Measurements from ENCODE around the gene RBM27.
A peak's percentile ranks its signal among the peaks of the same experiment; 100 is the strongest.

RBM27 gene, protein sequence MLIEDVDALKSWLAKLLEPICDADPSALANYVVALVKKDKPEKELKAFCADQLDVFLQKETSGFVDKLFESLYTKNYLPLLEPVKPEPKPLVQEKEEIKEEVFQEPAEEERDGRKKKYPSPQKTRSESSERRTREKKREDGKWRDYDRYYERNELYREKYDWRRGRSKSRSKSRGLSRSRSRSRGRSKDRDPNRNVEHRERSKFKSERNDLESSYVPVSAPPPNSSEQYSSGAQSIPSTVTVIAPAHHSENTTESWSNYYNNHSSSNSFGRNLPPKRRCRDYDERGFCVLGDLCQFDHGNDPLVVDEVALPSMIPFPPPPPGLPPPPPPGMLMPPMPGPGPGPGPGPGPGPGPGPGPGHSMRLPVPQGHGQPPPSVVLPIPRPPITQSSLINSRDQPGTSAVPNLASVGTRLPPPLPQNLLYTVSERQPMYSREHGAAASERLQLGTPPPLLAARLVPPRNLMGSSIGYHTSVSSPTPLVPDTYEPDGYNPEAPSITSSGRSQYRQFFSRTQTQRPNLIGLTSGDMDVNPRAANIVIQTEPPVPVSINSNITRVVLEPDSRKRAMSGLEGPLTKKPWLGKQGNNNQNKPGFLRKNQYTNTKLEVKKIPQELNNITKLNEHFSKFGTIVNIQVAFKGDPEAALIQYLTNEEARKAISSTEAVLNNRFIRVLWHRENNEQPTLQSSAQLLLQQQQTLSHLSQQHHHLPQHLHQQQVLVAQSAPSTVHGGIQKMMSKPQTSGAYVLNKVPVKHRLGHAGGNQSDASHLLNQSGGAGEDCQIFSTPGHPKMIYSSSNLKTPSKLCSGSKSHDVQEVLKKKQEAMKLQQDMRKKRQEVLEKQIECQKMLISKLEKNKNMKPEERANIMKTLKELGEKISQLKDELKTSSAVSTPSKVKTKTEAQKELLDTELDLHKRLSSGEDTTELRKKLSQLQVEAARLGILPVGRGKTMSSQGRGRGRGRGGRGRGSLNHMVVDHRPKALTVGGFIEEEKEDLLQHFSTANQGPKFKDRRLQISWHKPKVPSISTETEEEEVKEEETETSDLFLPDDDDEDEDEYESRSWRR

DNA sequence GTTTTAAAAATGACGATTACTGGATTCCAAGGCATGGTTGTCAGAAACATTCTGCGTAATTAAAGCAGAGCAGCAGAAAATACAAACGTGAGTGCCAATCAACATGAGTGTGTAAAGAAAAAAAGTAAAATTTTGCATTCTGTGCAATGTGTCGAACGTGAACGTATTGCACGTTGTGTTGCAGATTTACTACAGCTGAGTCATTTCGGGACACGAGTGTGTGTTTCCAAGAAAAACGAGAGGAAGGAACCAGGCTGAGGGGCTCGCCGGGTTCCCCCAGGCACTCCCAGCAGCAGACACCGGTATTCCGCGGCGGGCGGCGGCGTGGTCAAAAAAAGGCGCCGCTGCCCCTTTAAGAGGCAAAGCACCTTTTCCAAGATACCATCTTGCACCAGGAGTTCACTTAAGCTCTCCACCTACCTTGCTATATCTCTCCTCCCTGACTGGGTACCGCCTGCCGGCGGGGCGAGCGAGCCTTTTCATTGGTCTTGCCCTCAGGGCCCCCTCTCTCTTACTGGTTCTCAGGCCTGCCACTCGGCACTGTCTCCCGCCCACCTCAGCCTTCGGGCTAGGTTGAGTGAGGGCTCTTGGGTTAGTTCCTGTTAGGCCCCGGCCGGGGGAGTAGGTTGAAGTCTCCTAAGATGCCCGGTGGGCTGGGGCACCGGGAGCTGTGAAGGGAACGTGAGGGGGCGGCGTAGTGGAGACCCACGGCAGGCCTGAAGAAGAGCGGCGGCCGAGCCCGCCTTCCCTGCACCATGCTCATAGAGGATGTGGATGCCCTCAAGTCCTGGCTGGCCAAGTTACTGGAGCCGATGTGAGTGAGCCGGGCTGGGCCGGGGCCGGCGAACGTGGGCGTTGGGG lies at the start of gene RBM27:
RBM27 (plus strand) TSS at position 595 of the 861 bp plus-strand sequence; CDS start at position 756, 161 bp downstream.
- peak within 1 kb of the TSS; percentile 88 for H3K4me3 ChIP-seq (ENCODE audit: low read length)
- H3K79me2 ChIP-seq (ENCODE audit: control insufficient read depth, low read length), result peaks cover 48% of the 10 kb centered on the region
- peaks cover 10% of the 10 kb centered on the region; the same call in 1 of the 2 replicates for H3F3A ChIP-seq (ENCODE audit: control insufficient read depth, insufficient read depth)
- no peaks in the 10 kb centered on the region for H3K9me2 ChIP-seq (replicated peaks; ENCODE audit: control insufficient read depth, low read length)
- peaks cover 3% of the 10 kb centered on the region for H4K20me1 ChIP-seq (ENCODE audit: control insufficient read depth, insufficient read depth, low read depth, low read length)
- no peaks in the 10 kb centered on the region for H3K9me3 ChIP-seq (ENCODE audit: control insufficient read depth, insufficient read depth, low read length)
- no peaks in the 10 kb centered on the region for H3K27me3 ChIP-seq (ENCODE audit: control insufficient read depth, low read length)
- H3K27ac ChIP-seq (ENCODE audit: low read depth, low read length), result peak within 1 kb of the TSS; percentile 52
- H3K36me3 ChIP-seq (ENCODE audit: control insufficient read depth, low read length), result no peaks in the 10 kb centered on the region; the same call in 1 of the 2 replicates
- H3K4me2 ChIP-seq (ENCODE audit: low read length), result peak within 1 kb of the TSS; percentile 82
- TF ChIP-seq EZH2phosphoT487 (IDR thresholded peaks at IDR 0.05; ENCODE audit: borderline replicate concordance, low read length), result no peak
- TF ChIP-seq, protein P1, sequence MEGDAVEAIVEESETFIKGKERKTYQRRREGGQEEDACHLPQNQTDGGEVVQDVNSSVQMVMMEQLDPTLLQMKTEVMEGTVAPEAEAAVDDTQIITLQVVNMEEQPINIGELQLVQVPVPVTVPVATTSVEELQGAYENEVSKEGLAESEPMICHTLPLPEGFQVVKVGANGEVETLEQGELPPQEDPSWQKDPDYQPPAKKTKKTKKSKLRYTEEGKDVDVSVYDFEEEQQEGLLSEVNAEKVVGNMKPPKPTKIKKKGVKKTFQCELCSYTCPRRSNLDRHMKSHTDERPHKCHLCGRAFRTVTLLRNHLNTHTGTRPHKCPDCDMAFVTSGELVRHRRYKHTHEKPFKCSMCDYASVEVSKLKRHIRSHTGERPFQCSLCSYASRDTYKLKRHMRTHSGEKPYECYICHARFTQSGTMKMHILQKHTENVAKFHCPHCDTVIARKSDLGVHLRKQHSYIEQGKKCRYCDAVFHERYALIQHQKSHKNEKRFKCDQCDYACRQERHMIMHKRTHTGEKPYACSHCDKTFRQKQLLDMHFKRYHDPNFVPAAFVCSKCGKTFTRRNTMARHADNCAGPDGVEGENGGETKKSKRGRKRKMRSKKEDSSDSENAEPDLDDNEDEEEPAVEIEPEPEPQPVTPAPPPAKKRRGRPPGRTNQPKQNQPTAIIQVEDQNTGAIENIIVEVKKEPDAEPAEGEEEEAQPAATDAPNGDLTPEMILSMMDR (IDR thresholded peaks at IDR 0.05; ENCODE audit: low read depth, low read length, poor library complexity, severe bottlenecking), result no peak
- H3K4me1 ChIP-seq (ENCODE audit: control insufficient read depth, low read length), result peaks cover 29% of the 10 kb centered on the region

DNA sequence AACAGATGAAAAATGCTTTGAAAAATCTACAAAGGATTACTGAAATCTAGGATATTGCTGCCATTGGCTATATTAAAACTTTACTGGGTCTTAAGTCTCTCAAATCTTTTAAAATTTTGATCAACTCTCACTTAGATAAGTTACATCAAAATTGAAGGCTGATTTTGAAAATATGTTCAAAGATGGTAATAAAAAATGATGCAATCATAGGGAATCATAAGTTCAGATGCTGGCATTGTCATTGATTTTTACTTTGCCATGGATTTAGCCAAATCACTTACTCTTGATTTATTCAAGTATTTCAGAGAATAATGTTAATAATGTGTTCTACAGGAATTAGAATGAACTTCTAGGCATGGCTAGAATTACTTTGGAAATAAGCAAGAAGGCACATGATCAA lies 45.1 kb upstream of the RBM27 start:
- H3K27me3 ChIP-seq (ENCODE audit: control insufficient read depth, low read length), result no peaks in the 10 kb centered on the region
- H3K4me3 ChIP-seq (ENCODE audit: low read length), result no peak overlapping the region
- H3K4me1 ChIP-seq (ENCODE audit: control insufficient read depth, low read length), result no peaks in the 10 kb centered on the region
- no peaks in the 10 kb centered on the region for H3K9me3 ChIP-seq (ENCODE audit: control insufficient read depth, insufficient read depth, low read length)
- H3K9me2 ChIP-seq (replicated peaks; ENCODE audit: control insufficient read depth, low read length), result no peaks in the 10 kb centered on the region
- no peak overlapping the region for H3K27ac ChIP-seq (ENCODE audit: low read depth, low read length)
- no peaks in the 10 kb centered on the region for H4K20me1 ChIP-seq (ENCODE audit: control insufficient read depth, insufficient read depth, low read depth, low read length)
- TF ChIP-seq, protein P1 (IDR thresholded peaks at IDR 0.05; ENCODE audit: low read depth, low read length, poor library complexity, severe bottlenecking), result no peak
- no peak for TF ChIP-seq EZH2phosphoT487 (IDR thresholded peaks at IDR 0.05; ENCODE audit: borderline replicate concordance, low read length)
- H3K36me3 ChIP-seq (ENCODE audit: control insufficient read depth, low read length), result peaks cover 87% of the 10 kb centered on the region
- H3K4me2 ChIP-seq (ENCODE audit: low read length), result no peak overlapping the region
- H3K79me2 ChIP-seq (ENCODE audit: control insufficient read depth, low read length), result peaks cover 6% of the 10 kb centered on the region; the same call in 1 of the 2 replicates
- no peaks in the 10 kb centered on the region; the same call in 1 of the 2 replicates for H3F3A ChIP-seq (ENCODE audit: control insufficient read depth, insufficient read depth)

DNA sequence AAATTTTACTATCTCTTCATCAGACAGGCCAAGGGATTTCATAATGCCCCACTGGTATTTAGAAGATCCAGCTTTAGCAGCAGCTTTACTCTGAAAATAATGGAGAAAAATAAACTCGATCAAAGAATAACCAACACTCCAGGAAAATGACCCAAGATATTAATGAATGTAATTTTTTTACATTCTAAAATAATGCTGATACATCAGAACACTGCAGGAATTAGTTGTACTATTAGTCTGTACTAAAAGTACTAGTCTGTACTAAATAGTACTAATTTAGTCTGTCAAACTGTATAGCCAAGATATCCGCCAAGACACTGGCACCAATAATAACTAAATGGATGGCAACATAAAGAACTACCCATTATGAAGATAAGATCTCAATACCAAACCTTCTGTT lies 39.0 kb upstream of the RBM27 start:
- no peak overlapping the region for H3K27ac ChIP-seq (ENCODE audit: low read depth, low read length)
- no peak overlapping the region for H3K4me2 ChIP-seq (ENCODE audit: low read length)
- H4K20me1 ChIP-seq (ENCODE audit: control insufficient read depth, insufficient read depth, low read depth, low read length), result no peaks in the 10 kb centered on the region
- H3K4me1 ChIP-seq (ENCODE audit: control insufficient read depth, low read length), result no peaks in the 10 kb centered on the region
- H3F3A ChIP-seq (ENCODE audit: control insufficient read depth, insufficient read depth), result no peaks in the 10 kb centered on the region
- peaks cover 87% of the 10 kb centered on the region for H3K36me3 ChIP-seq (ENCODE audit: control insufficient read depth, low read length)
- H3K4me3 ChIP-seq (ENCODE audit: low read length), result no peak overlapping the region
- H3K9me3 ChIP-seq (ENCODE audit: control insufficient read depth, insufficient read depth, low read length), result no peaks in the 10 kb centered on the region
- TF ChIP-seq, protein P1 (IDR thresholded peaks at IDR 0.05; ENCODE audit: low read depth, low read length, poor library complexity, severe bottlenecking), result no peak
- no peak for TF ChIP-seq EZH2phosphoT487 (IDR thresholded peaks at IDR 0.05; ENCODE audit: borderline replicate concordance, low read length)
- peaks cover 8% of the 10 kb centered on the region for H3K79me2 ChIP-seq (ENCODE audit: control insufficient read depth, low read length)
- no peaks in the 10 kb centered on the region for H3K27me3 ChIP-seq (ENCODE audit: control insufficient read depth, low read length)
- H3K9me2 ChIP-seq (replicated peaks; ENCODE audit: control insufficient read depth, low read length), result no peaks in the 10 kb centered on the region

All from DOHH2 (cell line).